Measurements from ENCODE around the gene GUCD1.

The GUCD1 gene

GRCh38 chr22:24506802-24507438 is 48.0 kb downstream of the GUCD1 start (continued):
- TF ChIP-seq ZNF514 (tag by site-specific recombination; IDR thresholded peaks at IDR 0.05) (no peak), ZEB2 (tag by site-specific recombination; IDR thresholded peaks at IDR 0.05) (peak; percentile 44; the same call in 1 of the 2 replicates), SCRT2 (tag by site-specific recombination; IDR thresholded peaks at IDR 0.05) (0 out of 2 replicates have a peak, but pooled peaks have one; percentile 21), ZNF398 (tag by site-specific recombination; IDR thresholded peaks at IDR 0.05) (peak; percentile 36; the same call in 1 of the 2 replicates), ZNF488 (tag by site-specific recombination; IDR thresholded peaks at IDR 0.05) (peak; percentile 63; the same call in 1 of the 2 replicates), ZNF707 (tag by site-specific recombination; IDR thresholded peaks at IDR 0.05) (no peak), ZNF324 (tag by site-specific recombination; IDR thresholded peaks at IDR 0.05) (0 out of 2 replicates have a peak, but pooled peaks have one; percentile 24), OVOL3 (tag by site-specific recombination; IDR thresholded peaks at IDR 0.05) (no peak), KLF8 (tag by site-specific recombination; IDR thresholded peaks at IDR 0.05) (no peak), ZNF624 (tag by site-specific recombination; IDR thresholded peaks at IDR 0.05) (no peak), ZNF23 (tag by site-specific recombination; IDR thresholded peaks at IDR 0.05; ENCODE audit: borderline replicate concordance) (no peak), MZF1 (tag by site-specific recombination; IDR thresholded peaks at IDR 0.05; ENCODE audit: borderline replicate concordance) (peak; percentile 86; the same call in 1 of the 2 replicates), ZBTB7A (tag by site-specific recombination; IDR thresholded peaks at IDR 0.05; ENCODE audit: low read depth) (no peak), ZNF335 (tag by site-specific recombination; conservative IDR thresholded peaks at IDR 0.05) (peak; percentile 89), ZBTB1 (tag by site-specific recombination; IDR thresholded peaks at IDR 0.05) (no peak), HOXD13 (CRISPR knock-in tag; IDR thresholded peaks at IDR 0.05; ENCODE audit: borderline replicate concordance) (no peak), FEZF1 (tag by site-specific recombination; IDR thresholded peaks at IDR 0.05) (peak; percentile 67; the same call in 1 of the 2 replicates), WT1 (tag by site-specific recombination; IDR thresholded peaks at IDR 0.05) (peak; percentile 46; the same call in 1 of the 2 replicates), ZNF350 (tag by site-specific recombination; IDR thresholded peaks at IDR 0.05) (no peak), TSHZ1 (tag by site-specific recombination; IDR thresholded peaks at IDR 0.05; ENCODE audit: borderline replicate concordance) (no peak), SP7 (tag by site-specific recombination; IDR thresholded peaks at IDR 0.05) (peak; percentile 86), ZNF670 (tag by site-specific recombination; IDR thresholded peaks at IDR 0.05; ENCODE audit: low read depth) (no peak), ZNF768 (tag by site-specific recombination; IDR thresholded peaks at IDR 0.05) (no peak)
- TF ChIP-seq, protein P1, sequence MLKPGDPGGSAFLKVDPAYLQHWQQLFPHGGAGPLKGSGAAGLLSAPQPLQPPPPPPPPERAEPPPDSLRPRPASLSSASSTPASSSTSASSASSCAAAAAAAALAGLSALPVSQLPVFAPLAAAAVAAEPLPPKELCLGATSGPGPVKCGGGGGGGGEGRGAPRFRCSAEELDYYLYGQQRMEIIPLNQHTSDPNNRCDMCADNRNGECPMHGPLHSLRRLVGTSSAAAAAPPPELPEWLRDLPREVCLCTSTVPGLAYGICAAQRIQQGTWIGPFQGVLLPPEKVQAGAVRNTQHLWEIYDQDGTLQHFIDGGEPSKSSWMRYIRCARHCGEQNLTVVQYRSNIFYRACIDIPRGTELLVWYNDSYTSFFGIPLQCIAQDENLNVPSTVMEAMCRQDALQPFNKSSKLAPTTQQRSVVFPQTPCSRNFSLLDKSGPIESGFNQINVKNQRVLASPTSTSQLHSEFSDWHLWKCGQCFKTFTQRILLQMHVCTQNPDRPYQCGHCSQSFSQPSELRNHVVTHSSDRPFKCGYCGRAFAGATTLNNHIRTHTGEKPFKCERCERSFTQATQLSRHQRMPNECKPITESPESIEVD (tag by site-specific recombination; IDR thresholded peaks at IDR 0.05), result peak; percentile 61; the same call in 1 of the 2 replicates
- TF ChIP-seq, protein P2, sequence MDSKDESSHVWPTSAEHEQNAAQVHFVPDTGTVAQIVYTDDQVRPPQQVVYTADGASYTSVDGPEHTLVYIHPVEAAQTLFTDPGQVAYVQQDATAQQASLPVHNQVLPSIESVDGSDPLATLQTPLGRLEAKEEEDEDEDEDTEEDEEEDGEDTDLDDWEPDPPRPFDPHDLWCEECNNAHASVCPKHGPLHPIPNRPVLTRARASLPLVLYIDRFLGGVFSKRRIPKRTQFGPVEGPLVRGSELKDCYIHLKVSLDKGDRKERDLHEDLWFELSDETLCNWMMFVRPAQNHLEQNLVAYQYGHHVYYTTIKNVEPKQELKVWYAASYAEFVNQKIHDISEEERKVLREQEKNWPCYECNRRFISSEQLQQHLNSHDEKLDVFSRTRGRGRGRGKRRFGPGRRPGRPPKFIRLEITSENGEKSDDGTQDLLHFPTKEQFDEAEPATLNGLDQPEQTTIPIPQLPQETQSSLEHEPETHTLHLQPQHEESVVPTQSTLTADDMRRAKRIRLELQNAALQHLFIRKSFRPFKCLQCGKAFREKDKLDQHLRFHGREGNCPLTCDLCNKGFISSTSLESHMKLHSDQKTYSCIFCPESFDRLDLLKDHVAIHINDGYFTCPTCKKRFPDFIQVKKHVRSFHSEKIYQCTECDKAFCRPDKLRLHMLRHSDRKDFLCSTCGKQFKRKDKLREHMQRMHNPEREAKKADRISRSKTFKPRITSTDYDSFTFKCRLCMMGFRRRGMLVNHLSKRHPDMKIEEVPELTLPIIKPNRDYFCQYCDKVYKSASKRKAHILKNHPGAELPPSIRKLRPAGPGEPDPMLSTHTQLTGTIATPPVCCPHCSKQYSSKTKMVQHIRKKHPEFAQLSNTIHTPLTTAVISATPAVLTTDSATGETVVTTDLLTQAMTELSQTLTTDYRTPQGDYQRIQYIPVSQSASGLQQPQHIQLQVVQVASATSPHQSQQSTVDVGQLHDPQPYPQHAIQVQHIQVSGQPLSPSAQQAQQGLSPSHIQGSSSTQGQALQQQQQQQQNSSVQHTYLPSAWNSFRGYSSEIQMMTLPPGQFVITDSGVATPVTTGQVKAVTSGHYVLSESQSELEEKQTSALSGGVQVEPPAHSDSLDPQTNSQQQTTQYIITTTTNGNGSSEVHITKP (tag by site-specific recombination; IDR thresholded peaks at IDR 0.05), result no peak
- TF ChIP-seq, protein P3, sequence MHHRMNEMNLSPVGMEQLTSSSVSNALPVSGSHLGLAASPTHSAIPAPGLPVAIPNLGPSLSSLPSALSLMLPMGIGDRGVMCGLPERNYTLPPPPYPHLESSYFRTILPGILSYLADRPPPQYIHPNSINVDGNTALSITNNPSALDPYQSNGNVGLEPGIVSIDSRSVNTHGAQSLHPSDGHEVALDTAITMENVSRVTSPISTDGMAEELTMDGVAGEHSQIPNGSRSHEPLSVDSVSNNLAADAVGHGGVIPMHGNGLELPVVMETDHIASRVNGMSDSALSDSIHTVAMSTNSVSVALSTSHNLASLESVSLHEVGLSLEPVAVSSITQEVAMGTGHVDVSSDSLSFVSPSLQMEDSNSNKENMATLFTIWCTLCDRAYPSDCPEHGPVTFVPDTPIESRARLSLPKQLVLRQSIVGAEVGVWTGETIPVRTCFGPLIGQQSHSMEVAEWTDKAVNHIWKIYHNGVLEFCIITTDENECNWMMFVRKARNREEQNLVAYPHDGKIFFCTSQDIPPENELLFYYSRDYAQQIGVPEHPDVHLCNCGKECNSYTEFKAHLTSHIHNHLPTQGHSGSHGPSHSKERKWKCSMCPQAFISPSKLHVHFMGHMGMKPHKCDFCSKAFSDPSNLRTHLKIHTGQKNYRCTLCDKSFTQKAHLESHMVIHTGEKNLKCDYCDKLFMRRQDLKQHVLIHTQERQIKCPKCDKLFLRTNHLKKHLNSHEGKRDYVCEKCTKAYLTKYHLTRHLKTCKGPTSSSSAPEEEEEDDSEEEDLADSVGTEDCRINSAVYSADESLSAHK (tag by site-specific recombination; IDR thresholded peaks at IDR 0.05), result peak; percentile 98
